K562 (cell line): ENCODE measurements around the gene MARCHF9. TPM values are rescaled to one million over a fixed set of nuclear protein-coding genes. Genes with fewer than 3 reads are reported as not detected.

Experiments
- ATAC-seq: fragments of 200-7000 bp; cut with Tn5 transposase; 3 replicates; pipeline ENCODE4 v1.9.1; 2020; ENCODE audit warnings: moderate library complexity
- BruUV-seq: library from RNA; stranded (reverse); fragments of 400-500 nt; replicated peaks from 2 replicates; lab custom pipeline; 2021; lab: Mats Ljungman, UMichigan
- CTCF ChIA-PET: fragments of 300-600 bp; formaldehyde crosslinking; extraction: SDS; loops from one replicate; lab custom pipeline; 2021; ENCODE audit warnings: low intra/inter-chr PET ratio; lab: Yijun Ruan, JAX
- POLR2A ChIA-PET: fragments of 300-600, 350-650 bp; sonication (Branson Sonifier 250); formaldehyde crosslinking; extraction: SDS; loops from one replicate; lab custom pipeline; 2021; ENCODE audit warnings: antibody characterized with exemption, inconsistent platforms; lab: Yijun Ruan, JAX
- DNase-seq, 4 experiments: peaks; one replicate each; pipeline versions ENCODE4 v3.0.0 to v3.0.0-alpha.2; 2011 to 2018; ENCODE audit warnings: low spot score in 3 of 4, mixed read lengths in 3 of 4; ENCODE audit errors: extremely low read depth in 1 of 4
- FAIRE-seq: peaks from 2 replicates; lab custom pipeline; 2011; peaks lifted over from hg19 to GRCh38; lab: Jason Lieb, UNC
- H2AFZ ChIP-seq: 2 replicates; pipeline ENCODE4 v1.6.0; 2011; ENCODE audit warnings: low read depth, low read length, control low read depth, inconsistent platforms
- H3K27ac ChIP-seq: fragments of 200-600 bp; 3 replicates; pipeline ENCODE4 v1.8.0; 2011; ENCODE audit warnings: low read depth, mild to moderate bottlenecking, control low read depth, inconsistent platforms, low read length, moderate library complexity, mixed read lengths; ENCODE audit errors: extremely low read depth
- H3K27me3 ChIP-seq, 2 experiments: fragments of 300-600 bp in 1 of 2; 2 replicates in 1 of 2; 3 replicates in 1 of 2; pipeline versions ENCODE4 v1.6.0 to v1.8.0; 2011; ENCODE audit warnings: inconsistent platforms in 2 of 2, low read length in 2 of 2, mild to moderate bottlenecking in 1 of 2, mixed read lengths in 1 of 2, moderate library complexity in 1 of 2; ENCODE audit not compliant: control insufficient read depth in 2 of 2, insufficient read depth in 2 of 2
- H3K36me3 ChIP-seq: fragments of 300-600 bp; 3 replicates; pipeline ENCODE4 v1.8.0; 2011; ENCODE audit warnings: mild to moderate bottlenecking, low read length, inconsistent platforms; ENCODE audit not compliant: control insufficient read depth, insufficient read depth
- H3K4me1 ChIP-seq, 2 experiments: fragments of 200-600 bp in 1 of 2; replicated peaks in 1 of 2; 2 replicates in 1 of 2; 3 replicates in 1 of 2; pipeline versions ENCODE4 v1.5.1 to v1.8.0; 2011; ENCODE audit warnings: inconsistent platforms in 2 of 2, low read length in 2 of 2, mild to moderate bottlenecking in 1 of 2, mixed read lengths in 1 of 2, moderate library complexity in 1 of 2; ENCODE audit not compliant: control insufficient read depth in 2 of 2, insufficient read depth in 2 of 2
- H3K4me2 ChIP-seq: 2 replicates; pipeline ENCODE4 v1.6.1; 2011; ENCODE audit warnings: low read length, control low read depth, inconsistent platforms, mixed read lengths; ENCODE audit not compliant: insufficient read depth
- H3K4me3 ChIP-seq: fragments of 200-600 bp; sonication (generic), shearing (Covaris generic); 2 replicates; pipeline ENCODE4 v1.5.1; 2016; ENCODE audit warnings: control low read depth, inconsistent platforms
- H3K79me2 ChIP-seq: fragments of 200-600 bp; 3 replicates; pipeline ENCODE4 v1.8.0; 2011; ENCODE audit warnings: low read length, inconsistent platforms; ENCODE audit not compliant: control insufficient read depth, insufficient read depth
- H3K9ac ChIP-seq, 2 experiments: 2 replicates each; pipeline versions ENCODE4 v1.6.0 to v1.6.1; 2011; ENCODE audit warnings: low read depth in 2 of 2, low read length in 2 of 2, control low read depth in 1 of 2, inconsistent platforms in 1 of 2, mild to moderate bottlenecking in 1 of 2, mixed read lengths in 1 of 2; ENCODE audit not compliant: insufficient read depth in 1 of 2
- H3K9me1 ChIP-seq: one replicate; pipeline ENCODE4 v1.6.0; 2011; ENCODE audit warnings: inconsistent platforms, mild to moderate bottlenecking, low read length, moderate library complexity; ENCODE audit not compliant: control insufficient read depth, insufficient read depth
- H3K9me3 ChIP-seq: replicated peaks from 2 replicates; pipeline ENCODE4 v1.5.1; 2011; ENCODE audit warnings: low read depth, low read length, inconsistent platforms; ENCODE audit not compliant: control insufficient read depth, insufficient read depth
- H4K20me1 ChIP-seq: replicated peaks from 2 replicates; pipeline ENCODE4 v1.6.1; 2011; ENCODE audit warnings: low read length, inconsistent platforms, mixed read lengths; ENCODE audit not compliant: control insufficient read depth, insufficient read depth
- ATF7 ChIP-seq: fragments of 450-650 bp; IDR thresholded peaks from 2 replicates; pipeline ENCODE4 v1.7.1; 2014; ENCODE audit warnings: mild to moderate bottlenecking, moderate library complexity
- NR2F6 ChIP-seq: fragments of 450-650 bp; formaldehyde crosslinking; IDR thresholded peaks from 2 replicates; pipeline ENCODE4 v1.4.0; 2020; ENCODE audit warnings: mild to moderate bottlenecking
- POLR2A ChIP-seq: fragments of 450-650 bp; conservative IDR thresholded peaks from 2 replicates; pipeline ENCODE4 v1.6.1; 2016
- SUPT5H ChIP-seq: fragments of 450-650 bp; IDR thresholded peaks from 2 replicates; pipeline ENCODE4 v1.6.1; 2016
- TGIF2 ChIP-seq: sonication (generic); formaldehyde crosslinking; IDR thresholded peaks from 2 replicates; pipeline ENCODE4 v1.8.1; 2022; ENCODE audit warnings: mild to moderate bottlenecking, missing genetic modification reagents, moderate library complexity
- ZNF124 ChIP-seq: sonication (generic); formaldehyde crosslinking; IDR thresholded peaks from 2 replicates; pipeline ENCODE4 v1.8.1; 2022; ENCODE audit warnings: missing genetic modification reagents
- WGBS: fragments of 100-300 bp; shearing (Covaris generic); methylation state at CpG from one replicate; pipeline ENCODE4 v1.1.6; 2016; ENCODE audit warnings: low coverage, mixed read lengths; ENCODE audit not compliant: insufficient coverage; ENCODE audit errors: missing lambda C conversion rate; 5-methylcytosine and 5-hydroxymethylcytosine counted together
- in situ Hi-C: fragments of 300-500 bp; cut with MboI; formaldehyde crosslinking; loops from 4 replicates; pipeline ENCODE4 v1.15.0; 2018; ENCODE audit warnings: inconsistent platforms, mixed read lengths
- intact Hi-C: fragments of 100-400 bp; cut with micrococcal nuclease; formaldehyde crosslinking; loops from 2 replicates; pipeline ENCODE4 v1.14.2; 2022
- polyA plus RNA-seq, 8 experiments: library from polyadenylated mRNA; depleted of rRNA in 4 of 8; stranded (reverse) in 5 of 8; unstranded in 3 of 8; fragments of >200 nt; fragmentation: Nextera tagmentation in 2 of 8; fragmentation: Illumina TruSeq in 1 of 8; extraction: Ambion mirVana in 2 of 8; extraction: Trizol in 1 of 8; gene quantifications; 2 replicates each; pipeline versions ENCODE4 v1.2.1 to v1.2.3, GENCODE V29; 2011 to 2014; ENCODE audit warnings: inconsistent platforms in 1 of 8, missing spikeins in 1 of 8
- total RNA-seq, 7 experiments: library from RNA; depleted of rRNA in 6 of 7; stranded (reverse); fragments of >200 nt in 6 of 7; fragmentation: Illumina TruSeq in 2 of 7; extraction: Trizol in 2 of 7; gene quantifications; 2 replicates each; pipeline versions ENCODE4 v1.2.1 to v1.2.3, GENCODE V29; 2011 to 2021; ENCODE audit warnings: low replicate concordance in 1 of 7
- TF ChIP-seq, protein P1 (sequence below): fragments of 250-450 bp; sonication (Bioruptor Pico); IDR thresholded peaks from 2 replicates; pipeline ENCODE4 v1.5.0; 2021
- TF ChIP-seq, protein P2 (sequence below): sonication (generic); formaldehyde crosslinking; IDR thresholded peaks from 2 replicates; pipeline ENCODE4 v1.8.1; 2023; ENCODE audit warnings: mild to moderate bottlenecking, missing genetic modification reagents
- TF ChIP-seq, protein P3 (sequence below): fragments of 200-800 bp; sonication (Bioruptor generic); IDR thresholded peaks from 2 replicates; pipeline ENCODE4 v1.6.1; 2016; ENCODE audit warnings: missing genetic modification characterization, missing compliant biosample characterization

MARCHF9 gene
- total and polyA plus RNA-seq, 9 of the 15 experiments (the other 6 are each of a cell fraction or from before 2014, with no cell fraction given) = 0.80 to 12.4 (median 6.2) TPM

DNA sequence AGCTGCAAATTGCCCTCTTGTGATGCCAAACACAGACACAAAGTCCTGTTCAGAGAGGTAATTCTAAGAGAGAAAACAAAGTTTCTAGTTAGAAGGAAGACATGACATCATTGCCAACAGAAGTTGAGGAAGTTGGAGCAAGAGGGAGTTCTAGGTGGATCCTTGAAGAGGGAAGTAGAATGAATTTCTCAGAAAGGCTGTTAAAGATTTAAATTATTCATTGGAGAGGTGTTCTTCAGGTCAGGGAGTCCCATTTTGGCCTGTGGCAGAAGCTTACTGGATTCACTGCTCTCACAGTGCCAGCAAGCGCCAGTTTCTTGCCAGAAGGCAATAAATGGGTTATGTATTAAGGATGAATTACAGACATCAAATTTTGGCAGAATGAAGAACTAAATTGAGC, 43.0 kb downstream of the MARCHF9 start:
- Histone ChIP-seq H2AFZ (no peak overlapping the region), H3K79me2 (peaks cover 2% of the 10 kb centered on the region; the same call in 1 of the 3 replicates), H3K36me3 (peaks cover 67% of the 10 kb centered on the region), H4K20me1 (no peaks in the 10 kb centered on the region), H3K4me2 (no peak overlapping the region), H3K4me1 (peaks cover 2 to 4% of the 10 kb centered on the region in 2 experiments; a peak in 2 of 5 replicates), H3K27ac (no peak overlapping the region), H3K27me3 (no peaks in the 10 kb centered on the region), H3K9me3 (no peaks in the 10 kb centered on the region), H3K9ac (no peak overlapping the region), H3K4me3 (no peak overlapping the region), H3K9me1 (no peaks in the 10 kb centered on the region)
- FAIRE-seq (no peak), DNase-seq (no peak), ATAC-seq (no peak)
- TF ChIP-seq POLR2A (0 out of 2 replicates have a peak, but pooled peaks have one; percentile 24), ATF7 (peak; percentile 28; the same call in 1 of the 2 replicates), SUPT5H (0 out of 2 replicates have a peak, but pooled peaks have one; percentile 21), ZNF124 (CRISPR knock-in tag) (no peak)
- TF ChIP-seq, protein P1, sequence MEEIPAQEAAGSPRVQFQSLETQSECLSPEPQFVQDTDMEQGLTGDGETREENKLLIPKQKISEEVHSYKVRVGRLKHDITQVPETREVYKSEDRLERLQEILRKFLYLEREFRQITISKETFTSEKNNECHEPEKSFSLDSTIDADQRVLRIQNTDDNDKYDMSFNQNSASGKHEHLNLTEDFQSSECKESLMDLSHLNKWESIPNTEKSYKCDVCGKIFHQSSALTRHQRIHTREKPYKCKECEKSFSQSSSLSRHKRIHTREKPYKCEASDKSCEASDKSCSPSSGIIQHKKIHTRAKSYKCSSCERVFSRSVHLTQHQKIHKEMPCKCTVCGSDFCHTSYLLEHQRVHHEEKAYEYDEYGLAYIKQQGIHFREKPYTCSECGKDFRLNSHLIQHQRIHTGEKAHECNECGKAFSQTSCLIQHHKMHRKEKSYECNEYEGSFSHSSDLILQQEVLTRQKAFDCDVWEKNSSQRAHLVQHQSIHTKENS = no peak
- 100% methylated on average over 1 of the region's 1 CpG for WGBS
- ChIA-PET CTCF (no interaction called here), POLR2A (interaction anchor here (0.6 to 3.4 kb wide), 5 partner anchors 12 to 199 kb away, joined by 3 to 21 read pairs (median 4); partner anchors contain the start of gene CYP27B1)
- intact Hi-C loops = no loop called here
- in situ Hi-C loops = no loop called here
- BruUV-seq = no TSS peak

DNA sequence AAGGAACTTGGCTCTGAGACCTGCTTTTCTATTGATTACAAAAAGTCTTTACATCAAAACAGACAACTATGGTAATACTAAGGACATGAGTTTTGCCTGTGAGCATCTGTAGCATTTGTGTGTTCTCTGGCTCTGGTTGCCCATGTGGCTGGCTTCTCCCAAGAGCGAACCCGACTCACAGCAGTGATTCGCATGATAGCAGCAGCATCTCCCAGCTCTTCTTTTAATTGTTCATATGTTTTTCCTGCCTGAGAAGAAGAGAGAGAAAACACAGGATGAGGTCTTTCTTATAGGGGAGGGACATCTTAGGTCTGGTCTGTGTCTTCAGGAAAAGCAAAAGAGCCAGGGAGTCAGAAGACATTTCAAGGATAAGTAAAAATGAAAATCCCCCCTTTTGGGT, 46.1 kb downstream of the MARCHF9 start:
- Histone ChIP-seq H3K27me3 (no peaks in the 10 kb centered on the region), H3K4me1 (no peaks in the 10 kb centered on the region), H3K4me2 (no peak overlapping the region), H4K20me1 (no peaks in the 10 kb centered on the region), H3K9ac (no peak overlapping the region), H3K79me2 (no peaks in the 10 kb centered on the region), H2AFZ (no peak overlapping the region), H3K27ac (no peak overlapping the region), H3K9me3 (no peaks in the 10 kb centered on the region), H3K9me1 (no peaks in the 10 kb centered on the region), H3K4me3 (no peak overlapping the region), H3K36me3 (peaks cover 50% of the 10 kb centered on the region)
- WGBS = 94% methylated on average over 3 of the region's 3 CpGs
- no peak for FAIRE-seq
- in situ Hi-C loops = no loop called here
- ChIA-PET POLR2A (interaction anchor here (1.0 to 3.4 kb wide), 3 partner anchors 9 to 18 kb away, joined by 5 to 21 read pairs (median 5); no protein-coding TSS in a partner anchor), CTCF (no interaction called here)
- no TSS peak for BruUV-seq
- ATAC-seq = no peak
- intact Hi-C loops = no loop called here
- DNase-seq = no peak
- TF ChIP-seq TGIF2 (CRISPR knock-in tag) (no peak), NR2F6 (CRISPR knock-in tag) (no peak)
- TF ChIP-seq, protein P2, sequence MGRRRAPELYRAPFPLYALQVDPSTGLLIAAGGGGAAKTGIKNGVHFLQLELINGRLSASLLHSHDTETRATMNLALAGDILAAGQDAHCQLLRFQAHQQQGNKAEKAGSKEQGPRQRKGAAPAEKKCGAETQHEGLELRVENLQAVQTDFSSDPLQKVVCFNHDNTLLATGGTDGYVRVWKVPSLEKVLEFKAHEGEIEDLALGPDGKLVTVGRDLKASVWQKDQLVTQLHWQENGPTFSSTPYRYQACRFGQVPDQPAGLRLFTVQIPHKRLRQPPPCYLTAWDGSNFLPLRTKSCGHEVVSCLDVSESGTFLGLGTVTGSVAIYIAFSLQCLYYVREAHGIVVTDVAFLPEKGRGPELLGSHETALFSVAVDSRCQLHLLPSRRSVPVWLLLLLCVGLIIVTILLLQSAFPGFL (CRISPR knock-in tag) = no peak
- TF ChIP-seq, protein P3, sequence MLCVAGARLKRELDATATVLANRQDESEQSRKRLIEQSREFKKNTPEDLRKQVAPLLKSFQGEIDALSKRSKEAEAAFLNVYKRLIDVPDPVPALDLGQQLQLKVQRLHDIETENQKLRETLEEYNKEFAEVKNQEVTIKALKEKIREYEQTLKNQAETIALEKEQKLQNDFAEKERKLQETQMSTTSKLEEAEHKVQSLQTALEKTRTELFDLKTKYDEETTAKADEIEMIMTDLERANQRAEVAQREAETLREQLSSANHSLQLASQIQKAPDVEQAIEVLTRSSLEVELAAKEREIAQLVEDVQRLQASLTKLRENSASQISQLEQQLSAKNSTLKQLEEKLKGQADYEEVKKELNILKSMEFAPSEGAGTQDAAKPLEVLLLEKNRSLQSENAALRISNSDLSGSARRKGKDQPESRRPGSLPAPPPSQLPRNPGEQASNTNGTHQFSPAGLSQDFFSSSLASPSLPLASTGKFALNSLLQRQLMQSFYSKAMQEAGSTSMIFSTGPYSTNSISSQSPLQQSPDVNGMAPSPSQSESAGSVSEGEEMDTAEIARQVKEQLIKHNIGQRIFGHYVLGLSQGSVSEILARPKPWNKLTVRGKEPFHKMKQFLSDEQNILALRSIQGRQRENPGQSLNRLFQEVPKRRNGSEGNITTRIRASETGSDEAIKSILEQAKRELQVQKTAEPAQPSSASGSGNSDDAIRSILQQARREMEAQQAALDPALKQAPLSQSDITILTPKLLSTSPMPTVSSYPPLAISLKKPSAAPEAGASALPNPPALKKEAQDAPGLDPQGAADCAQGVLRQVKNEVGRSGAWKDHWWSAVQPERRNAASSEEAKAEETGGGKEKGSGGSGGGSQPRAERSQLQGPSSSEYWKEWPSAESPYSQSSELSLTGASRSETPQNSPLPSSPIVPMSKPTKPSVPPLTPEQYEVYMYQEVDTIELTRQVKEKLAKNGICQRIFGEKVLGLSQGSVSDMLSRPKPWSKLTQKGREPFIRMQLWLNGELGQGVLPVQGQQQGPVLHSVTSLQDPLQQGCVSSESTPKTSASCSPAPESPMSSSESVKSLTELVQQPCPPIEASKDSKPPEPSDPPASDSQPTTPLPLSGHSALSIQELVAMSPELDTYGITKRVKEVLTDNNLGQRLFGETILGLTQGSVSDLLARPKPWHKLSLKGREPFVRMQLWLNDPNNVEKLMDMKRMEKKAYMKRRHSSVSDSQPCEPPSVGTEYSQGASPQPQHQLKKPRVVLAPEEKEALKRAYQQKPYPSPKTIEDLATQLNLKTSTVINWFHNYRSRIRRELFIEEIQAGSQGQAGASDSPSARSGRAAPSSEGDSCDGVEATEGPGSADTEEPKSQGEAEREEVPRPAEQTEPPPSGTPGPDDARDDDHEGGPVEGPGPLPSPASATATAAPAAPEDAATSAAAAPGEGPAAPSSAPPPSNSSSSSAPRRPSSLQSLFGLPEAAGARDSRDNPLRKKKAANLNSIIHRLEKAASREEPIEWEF (CRISPR knock-in tag) = no peak
